ENCODE measurements around the gene CCDC51. TPM values are rescaled to one million over a fixed set of nuclear protein-coding genes. Genes with fewer than 3 reads are reported as not detected.

Gene CCDC51
- total RNA-seq, 1 donor from 2014 or later: 11.5 TPM

DNA sequence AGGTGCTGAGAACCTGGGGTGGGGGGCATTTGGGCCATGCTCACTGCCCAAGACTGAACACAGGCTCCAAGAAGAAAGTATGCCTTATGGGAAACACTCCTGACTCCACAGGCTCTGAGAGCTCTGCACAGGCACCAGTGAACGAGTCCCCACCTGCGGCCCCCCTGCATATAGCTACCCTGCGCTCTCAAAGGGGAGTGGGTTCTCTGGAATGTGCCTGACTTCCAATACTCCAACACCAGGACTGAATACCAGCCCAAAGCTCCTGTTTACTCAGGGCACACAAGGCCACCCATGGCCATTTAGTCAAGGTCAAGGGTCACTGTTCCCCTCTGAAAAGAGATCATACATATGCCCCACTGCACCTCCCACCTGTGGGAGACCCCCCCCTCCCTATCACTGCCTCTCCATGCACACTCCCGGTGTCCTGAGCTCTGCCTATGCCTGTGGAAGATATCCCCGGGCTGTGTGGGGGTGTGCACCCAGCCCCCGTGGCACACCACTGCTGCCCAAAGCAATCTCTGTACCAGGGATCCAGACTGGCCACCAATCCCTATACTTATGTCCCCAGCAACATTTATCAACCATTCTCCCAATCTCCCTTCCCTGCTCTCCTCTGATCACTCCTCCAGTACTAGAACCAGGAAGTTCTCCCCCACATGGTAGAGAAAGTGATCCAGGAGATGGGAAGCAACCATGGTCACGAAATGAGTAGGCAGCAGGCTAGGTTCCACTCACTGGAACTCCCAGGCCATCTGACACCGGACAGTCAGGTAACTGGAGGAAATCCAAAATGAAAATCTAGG lies 8.5 kb downstream of the CCDC51 start:
- Histone ChIP-seq H3K9me3 (no peaks in the 10 kb centered on the region), H3K36me3 (no peaks in the 10 kb centered on the region), H3K27me3 (no peaks in the 10 kb centered on the region), H3K27ac (peak overlapping the region; percentile 85), H3K4me3 (no peak overlapping the region), H3K4me1 (peaks cover 83% of the 10 kb centered on the region)
- TF ChIP-seq POLR2AphosphoS5 (IDR thresholded peaks at IDR 0.05; ENCODE audit: insufficient read depth in 1 of 2, low read depth in 1 of 2): no peak
- no peak for TF ChIP-seq POLR2A (IDR thresholded peaks at IDR 0.05)
- no peak for DNase-seq (ENCODE audit: extremely low spot score in 2 of 2)
- intact Hi-C loops (cut with DNase I): loop anchor here (10.0 kb wide), 1 partner anchor 157 kb away; no protein-coding TSS in a partner anchor

DNA sequence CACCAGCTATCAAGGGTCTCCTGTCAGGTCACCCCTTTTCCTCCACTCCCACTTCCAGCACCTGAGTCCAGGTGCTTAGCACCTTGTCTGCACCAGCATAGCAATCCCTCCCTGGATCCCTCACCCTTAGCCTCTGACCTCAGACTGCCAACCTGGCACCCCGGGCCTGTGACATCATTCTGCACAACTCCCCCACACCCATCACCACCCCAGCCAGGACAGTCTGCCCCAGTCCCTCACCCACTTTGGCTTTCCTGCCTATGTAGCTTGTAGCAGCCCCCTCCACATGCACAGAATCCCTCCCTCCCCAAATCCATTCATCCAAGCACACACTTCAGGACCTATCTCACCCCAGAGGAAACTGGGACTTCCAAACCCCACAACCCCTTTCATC lies 9.2 kb downstream of the CCDC51 start:
- Histone ChIP-seq H3K4me3 (no peak overlapping the region), H3K27me3 (no peaks in the 10 kb centered on the region), H3K36me3 (no peaks in the 10 kb centered on the region), H3K27ac (peak overlapping the region; percentile 85), H3K9me3 (no peaks in the 10 kb centered on the region), H3K4me1 (peaks cover 89% of the 10 kb centered on the region)
- intact Hi-C loops (cut with DNase I): loop anchor here (10.0 kb wide), 1 partner anchor 156 kb away; no protein-coding TSS in a partner anchor
- TF ChIP-seq POLR2AphosphoS5 (IDR thresholded peaks at IDR 0.05; ENCODE audit: insufficient read depth in 1 of 2, low read depth in 1 of 2) (no peak), POLR2A (IDR thresholded peaks at IDR 0.05) (no peak)
- TF ChIP-seq, protein P1, sequence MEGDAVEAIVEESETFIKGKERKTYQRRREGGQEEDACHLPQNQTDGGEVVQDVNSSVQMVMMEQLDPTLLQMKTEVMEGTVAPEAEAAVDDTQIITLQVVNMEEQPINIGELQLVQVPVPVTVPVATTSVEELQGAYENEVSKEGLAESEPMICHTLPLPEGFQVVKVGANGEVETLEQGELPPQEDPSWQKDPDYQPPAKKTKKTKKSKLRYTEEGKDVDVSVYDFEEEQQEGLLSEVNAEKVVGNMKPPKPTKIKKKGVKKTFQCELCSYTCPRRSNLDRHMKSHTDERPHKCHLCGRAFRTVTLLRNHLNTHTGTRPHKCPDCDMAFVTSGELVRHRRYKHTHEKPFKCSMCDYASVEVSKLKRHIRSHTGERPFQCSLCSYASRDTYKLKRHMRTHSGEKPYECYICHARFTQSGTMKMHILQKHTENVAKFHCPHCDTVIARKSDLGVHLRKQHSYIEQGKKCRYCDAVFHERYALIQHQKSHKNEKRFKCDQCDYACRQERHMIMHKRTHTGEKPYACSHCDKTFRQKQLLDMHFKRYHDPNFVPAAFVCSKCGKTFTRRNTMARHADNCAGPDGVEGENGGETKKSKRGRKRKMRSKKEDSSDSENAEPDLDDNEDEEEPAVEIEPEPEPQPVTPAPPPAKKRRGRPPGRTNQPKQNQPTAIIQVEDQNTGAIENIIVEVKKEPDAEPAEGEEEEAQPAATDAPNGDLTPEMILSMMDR (IDR thresholded peaks at IDR 0.05): no peak
- DNase-seq (ENCODE audit: extremely low spot score in 2 of 2): no peak

DNA sequence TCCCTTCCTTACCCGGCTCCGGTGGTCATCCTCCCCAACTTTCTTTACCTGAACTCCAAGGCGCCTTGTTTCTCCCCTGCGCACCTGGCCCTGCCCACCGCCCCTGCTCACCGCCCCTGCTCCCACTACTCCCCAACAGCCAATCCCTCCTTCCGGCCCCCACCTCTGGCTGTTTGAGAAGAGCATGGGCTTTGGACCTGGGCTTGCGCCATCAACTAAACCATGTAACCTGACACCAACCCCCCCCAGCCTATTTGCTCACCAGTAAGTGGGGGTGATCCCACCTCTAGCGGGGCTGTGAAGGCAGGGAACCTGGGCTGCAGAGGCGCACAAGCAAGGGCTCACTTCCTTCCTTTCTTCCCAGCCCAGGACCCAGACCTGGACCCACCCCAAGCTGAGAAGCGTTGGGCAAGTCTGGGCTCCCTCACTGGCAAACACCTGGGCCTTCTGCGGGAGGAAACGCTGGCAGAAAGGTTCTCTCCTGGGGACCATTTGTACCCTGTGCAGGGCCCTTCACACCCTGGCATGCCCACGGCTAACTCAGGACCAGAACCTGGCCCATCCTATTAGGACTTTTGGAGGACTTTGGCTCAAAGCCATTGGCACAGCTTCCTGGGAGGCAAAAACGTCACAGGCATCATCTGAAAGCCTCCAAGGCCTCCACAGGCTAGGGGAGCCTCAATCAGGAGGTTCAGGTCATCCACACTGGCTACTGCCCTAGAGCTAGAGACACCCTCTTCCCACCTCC lies 9.8 kb downstream of the CCDC51 start, which contains the start of gene PLXNB1:
Gene PLXNB1, minus strand, starts transcription at position 127 of the 748 bp plus-strand sequence. CDS start 5,475 bp downstream, outside the sequence.
- peak in 1 of 2 donors; percentile 97 for DNase-seq (ENCODE audit: extremely low spot score in 2 of 2)
- no peaks in the 10 kb centered on the region for H3K9me3 ChIP-seq
- intact Hi-C loops (cut with DNase I): loop anchor here (10.0 kb wide), 1 partner anchor 155 kb away; no protein-coding TSS in a partner anchor
- H3K4me1 ChIP-seq: peaks cover 89% of the 10 kb centered on the region
- peak within 1 kb of the TSS; percentile 85 for H3K27ac ChIP-seq
- H3K27me3 ChIP-seq: no peaks in the 10 kb centered on the region
- TF ChIP-seq POLR2A (IDR thresholded peaks at IDR 0.05): peak in 1 of 2 donors; percentile 31
- TF ChIP-seq POLR2AphosphoS5 (IDR thresholded peaks at IDR 0.05; ENCODE audit: insufficient read depth in 1 of 2, low read depth in 1 of 2): peak; percentile 30 to 73
- TF ChIP-seq, protein P1 (IDR thresholded peaks at IDR 0.05): no peak
- H3K36me3 ChIP-seq: no peaks in the 10 kb centered on the region
- peak within 1 kb of the TSS; percentile 79 to 97 for H3K4me3 ChIP-seq

DNA sequence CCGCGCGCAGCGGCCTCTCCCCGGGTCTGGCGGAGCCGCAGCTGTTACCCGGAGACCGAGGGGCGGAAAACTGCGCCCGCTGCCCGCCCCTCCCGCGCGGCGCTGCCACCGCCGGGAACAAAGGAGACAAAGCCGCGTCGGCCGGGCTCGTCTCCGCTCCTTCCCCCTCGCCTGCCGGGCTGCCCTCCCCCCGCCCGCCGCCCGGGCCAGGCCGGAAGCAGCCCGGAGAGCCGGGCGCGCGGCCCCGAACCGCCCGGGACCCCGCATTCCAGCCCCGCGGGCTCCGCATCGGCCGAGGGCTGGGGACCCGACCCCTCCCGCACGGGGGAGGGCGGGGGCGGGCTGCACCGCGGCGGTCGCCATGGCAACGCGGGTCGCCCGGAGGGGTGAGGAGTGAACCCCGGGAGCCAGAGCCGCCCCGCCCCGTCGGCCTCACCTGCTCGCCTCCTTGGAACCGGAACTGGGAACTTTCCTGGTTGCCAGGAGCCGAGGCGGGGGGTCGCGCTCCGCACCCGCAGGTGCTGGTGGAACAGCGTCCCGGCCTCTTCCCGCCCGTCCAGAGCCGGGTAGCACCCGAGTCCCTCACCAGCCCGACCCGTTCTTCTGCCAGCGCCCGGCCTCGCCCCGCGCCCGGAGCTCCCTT lies 10.5 kb downstream of the CCDC51 start:
- no peak for DNase-seq (ENCODE audit: extremely low spot score in 2 of 2)
- intact Hi-C loops (cut with DNase I): no loop called here
- Histone ChIP-seq H3K9me3 (no peaks in the 10 kb centered on the region), H3K4me3 (peak overlapping the region; percentile 79 to 97), H3K27ac (peak overlapping the region; percentile 85), H3K4me1 (peaks cover 89% of the 10 kb centered on the region), H3K27me3 (no peaks in the 10 kb centered on the region), H3K36me3 (no peaks in the 10 kb centered on the region)
- TF ChIP-seq, protein P1 (IDR thresholded peaks at IDR 0.05): no peak
- no peak for TF ChIP-seq POLR2AphosphoS5 (IDR thresholded peaks at IDR 0.05; ENCODE audit: insufficient read depth in 1 of 2, low read depth in 1 of 2)
- TF ChIP-seq POLR2A (IDR thresholded peaks at IDR 0.05): no peak
